Lung (tissue), 12 donors: Measurements from ENCODE around the gene B3GNT4. TPM values are rescaled to one million over a fixed set of nuclear protein-coding genes. Genes with fewer than 3 reads are reported as not detected.

Experiments
- ATAC-seq: fragments of 200-7000 bp; cut with Tn5 transposase; one replicate; pipeline ENCODE4 v1.9.1; 2020; ENCODE audit warnings: moderate number of reproducible peaks; ENCODE audit not compliant: insufficient read depth, low FRiP score
- DNase-seq, 3 donors: peaks; one replicate each; pipeline ENCODE4 v3.0.0-alpha.2; 2013 to 2017
- H3K27ac ChIP-seq, 2 donors: one replicate each; pipeline ENCODE4 v1.5.1; 2013; ENCODE audit warnings: mild to moderate bottlenecking in 2 of 2, moderate library complexity in 2 of 2, control low read depth in 1 of 2, inconsistent platforms in 1 of 2, low read depth in 1 of 2, low read length in 1 of 2
- H3K27me3 ChIP-seq, 3 donors: one replicate each; pipeline ENCODE4 v1.5.1; 2013; ENCODE audit warnings: low read length in 2 of 3; ENCODE audit not compliant: control insufficient read depth in 3 of 3, insufficient read depth in 3 of 3
- H3K36me3 ChIP-seq, 4 donors: one replicate each; pipeline ENCODE4 v1.5.1; 2013; ENCODE audit warnings: low read length in 4 of 4, mild to moderate bottlenecking in 1 of 4, moderate library complexity in 1 of 4; ENCODE audit not compliant: control insufficient read depth in 4 of 4, insufficient read depth in 4 of 4
- H3K4me1 ChIP-seq, 5 donors: one replicate each; pipeline ENCODE4 v1.5.1; 2013; ENCODE audit warnings: low read length in 5 of 5, mild to moderate bottlenecking in 2 of 5, moderate library complexity in 1 of 5; ENCODE audit not compliant: control insufficient read depth in 5 of 5, insufficient read depth in 5 of 5
- H3K4me3 ChIP-seq: one replicate; pipeline ENCODE4 v1.5.1; 2013; ENCODE audit warnings: mild to moderate bottlenecking, control low read depth, moderate library complexity
- H3K9ac ChIP-seq, 2 donors: one replicate each; pipeline ENCODE4 v1.5.1; 2013; ENCODE audit warnings: low read length in 2 of 2, control low read depth in 1 of 2; ENCODE audit not compliant: insufficient read depth in 1 of 2
- H3K9me3 ChIP-seq, 4 donors: one replicate each; pipeline ENCODE4 v1.5.1; 2013; ENCODE audit warnings: low read length in 3 of 4, mild to moderate bottlenecking in 1 of 4, moderate library complexity in 1 of 4; ENCODE audit not compliant: control insufficient read depth in 4 of 4, insufficient read depth in 3 of 4
- WGBS, 2 donors: extraction: QIAGEN DNeasy Blood & Tissue Kit; methylation state at CpG; one replicate each; pipeline ENCODE4 v1.1.7; 2013; 5-methylcytosine and 5-hydroxymethylcytosine counted together
- polyA plus RNA-seq, 2 donors: library from polyadenylated mRNA; stranded (reverse); fragments of 200-250 nt; gene quantifications; one replicate each; pipeline ENCODE4 v1.2.1, GENCODE V29; 2013
- total RNA-seq, 2 donors: library from RNA; depleted of rRNA in 1 of 2; stranded (reverse); fragments of >200 nt in 1 of 2; gene quantifications; one replicate each; pipeline ENCODE4 v1.2.1, GENCODE V29; 2014 to 2021
- TF ChIP-seq, protein P1 (sequence below): IDR thresholded peaks from 2 replicates; pipeline ENCODE4 v1.5.1; 2012; ENCODE audit warnings: mild to moderate bottlenecking; ENCODE audit errors: control extremely low read depth, extremely low read depth
- donor health status: control.
- donor health status: control.
- donor health status: Bipolar disorder and iron deficiency.
- donor health status: healthy.
- donor health status: DM: yes; HTN: yes; CAD: no.

The B3GNT4 gene
- total and polyA plus RNA-seq, 4 donors: 0.43 to 0.80 (median 0.49) TPM; not detected in 1

DNA sequence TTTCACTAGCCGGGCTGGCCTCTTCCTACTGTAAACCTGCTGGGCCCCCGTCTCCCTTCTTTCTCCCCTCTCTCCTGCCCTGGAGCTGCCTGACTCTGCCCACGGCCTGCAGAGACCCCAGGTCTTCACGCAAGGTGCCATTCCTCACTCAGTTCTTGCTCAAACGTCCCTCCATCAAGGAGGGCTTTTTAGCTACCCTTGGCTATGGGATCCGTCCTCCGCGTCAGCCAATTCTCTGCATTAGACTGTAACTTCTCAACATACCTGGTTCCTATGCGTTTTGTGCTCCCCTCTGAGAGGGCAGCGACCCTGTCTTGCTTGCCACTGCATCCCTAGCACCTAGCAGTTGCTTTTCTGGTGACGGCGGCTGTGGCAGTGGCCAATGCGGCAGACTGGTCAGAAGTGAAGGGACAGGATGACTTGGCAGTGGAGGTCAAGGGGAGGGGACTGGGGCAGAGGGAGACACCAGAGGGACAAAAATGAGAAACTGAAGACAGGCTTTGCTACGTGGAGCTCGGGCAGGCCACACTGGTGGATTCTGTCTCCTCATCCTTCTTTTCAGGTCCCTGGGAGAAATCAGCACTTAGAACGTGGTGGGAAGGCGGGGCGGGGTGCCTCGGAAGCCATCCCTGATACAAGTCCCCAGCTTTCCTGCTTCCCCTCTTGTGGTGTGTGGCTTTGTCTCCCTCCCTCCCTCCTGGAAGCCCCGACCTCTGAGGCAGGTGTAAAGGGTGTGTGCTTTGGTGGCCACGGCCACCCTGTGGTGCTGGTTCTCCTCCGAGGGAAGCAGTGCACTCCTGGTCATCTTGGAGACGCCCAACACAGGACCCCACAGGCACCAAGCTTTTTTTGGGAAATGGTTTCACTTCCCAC is 1.8 kb downstream of the B3GNT4 start:
- peaks cover 5 to 20% (median 18%) of the 10 kb centered on the region in 4 donors for H3K36me3 ChIP-seq
- TF ChIP-seq, protein P1, sequence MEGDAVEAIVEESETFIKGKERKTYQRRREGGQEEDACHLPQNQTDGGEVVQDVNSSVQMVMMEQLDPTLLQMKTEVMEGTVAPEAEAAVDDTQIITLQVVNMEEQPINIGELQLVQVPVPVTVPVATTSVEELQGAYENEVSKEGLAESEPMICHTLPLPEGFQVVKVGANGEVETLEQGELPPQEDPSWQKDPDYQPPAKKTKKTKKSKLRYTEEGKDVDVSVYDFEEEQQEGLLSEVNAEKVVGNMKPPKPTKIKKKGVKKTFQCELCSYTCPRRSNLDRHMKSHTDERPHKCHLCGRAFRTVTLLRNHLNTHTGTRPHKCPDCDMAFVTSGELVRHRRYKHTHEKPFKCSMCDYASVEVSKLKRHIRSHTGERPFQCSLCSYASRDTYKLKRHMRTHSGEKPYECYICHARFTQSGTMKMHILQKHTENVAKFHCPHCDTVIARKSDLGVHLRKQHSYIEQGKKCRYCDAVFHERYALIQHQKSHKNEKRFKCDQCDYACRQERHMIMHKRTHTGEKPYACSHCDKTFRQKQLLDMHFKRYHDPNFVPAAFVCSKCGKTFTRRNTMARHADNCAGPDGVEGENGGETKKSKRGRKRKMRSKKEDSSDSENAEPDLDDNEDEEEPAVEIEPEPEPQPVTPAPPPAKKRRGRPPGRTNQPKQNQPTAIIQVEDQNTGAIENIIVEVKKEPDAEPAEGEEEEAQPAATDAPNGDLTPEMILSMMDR: no peak
- H3K9ac ChIP-seq: no peak overlapping the region
- H3K27me3 ChIP-seq: peaks cover 0 to 37% (median 22%) of the 10 kb centered on the region in 3 donors
- DNase-seq (no peak), ATAC-seq (no peak)
- no peak overlapping the region for H3K4me3 ChIP-seq
- WGBS, 2 donors: 44 to 46% methylated on average over 23 of the region's 23 CpGs
- no peaks in the 10 kb centered on the region for H3K9me3 ChIP-seq
- H3K4me1 ChIP-seq: peaks cover 0 to 9% (median 4%) of the 10 kb centered on the region in 5 donors
- no peak overlapping the region for H3K27ac ChIP-seq

DNA sequence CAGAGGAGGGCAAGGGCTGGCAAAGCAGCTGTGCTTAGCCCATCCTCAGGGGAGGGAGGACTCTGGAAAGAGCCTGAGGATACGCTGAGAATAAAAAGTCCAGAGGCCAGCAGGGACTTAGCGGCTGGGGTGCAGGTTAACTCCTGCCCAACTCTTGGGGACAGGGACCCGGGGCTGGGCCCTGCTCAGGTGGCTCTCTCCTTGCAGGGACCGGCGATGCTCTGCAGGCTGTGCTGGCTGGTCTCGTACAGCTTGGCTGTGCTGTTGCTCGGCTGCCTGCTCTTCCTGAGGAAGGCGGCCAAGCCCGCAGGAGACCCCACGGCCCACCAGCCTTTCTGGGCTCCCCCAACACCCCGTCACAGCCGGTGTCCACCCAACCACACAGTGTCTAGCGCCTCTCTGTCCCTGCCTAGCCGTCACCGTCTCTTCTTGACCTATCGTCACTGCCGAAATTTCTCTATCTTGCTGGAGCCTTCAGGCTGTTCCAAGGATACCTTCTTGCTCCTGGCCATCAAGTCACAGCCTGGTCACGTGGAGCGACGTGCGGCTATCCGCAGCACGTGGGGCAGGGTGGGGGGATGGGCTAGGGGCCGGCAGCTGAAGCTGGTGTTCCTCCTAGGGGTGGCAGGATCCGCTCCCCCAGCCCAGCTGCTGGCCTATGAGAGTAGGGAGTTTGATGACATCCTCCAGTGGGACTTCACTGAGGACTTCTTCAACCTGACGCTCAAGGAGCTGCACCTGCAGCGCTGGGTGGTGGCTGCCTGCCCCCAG is 2.8 kb downstream of the B3GNT4 start:
- H3K27me3 ChIP-seq: peaks cover 0 to 28% (median 22%) of the 10 kb centered on the region in 3 donors
- no peak overlapping the region for H3K27ac ChIP-seq
- H3K9ac ChIP-seq: no peak overlapping the region
- no peak overlapping the region for H3K4me3 ChIP-seq
- 73 to 85% methylated on average over 27 of the region's 27 CpGs for WGBS, 2 donors
- TF ChIP-seq, protein P1: no peak
- no peaks in the 10 kb centered on the region for H3K9me3 ChIP-seq
- DNase-seq: no peak
- peaks cover 0 to 9% (median 4%) of the 10 kb centered on the region in 5 donors for H3K4me1 ChIP-seq
- ATAC-seq: no peak
- H3K36me3 ChIP-seq: peaks cover 10 to 23% (median 21%) of the 10 kb centered on the region in 4 donors

DNA sequence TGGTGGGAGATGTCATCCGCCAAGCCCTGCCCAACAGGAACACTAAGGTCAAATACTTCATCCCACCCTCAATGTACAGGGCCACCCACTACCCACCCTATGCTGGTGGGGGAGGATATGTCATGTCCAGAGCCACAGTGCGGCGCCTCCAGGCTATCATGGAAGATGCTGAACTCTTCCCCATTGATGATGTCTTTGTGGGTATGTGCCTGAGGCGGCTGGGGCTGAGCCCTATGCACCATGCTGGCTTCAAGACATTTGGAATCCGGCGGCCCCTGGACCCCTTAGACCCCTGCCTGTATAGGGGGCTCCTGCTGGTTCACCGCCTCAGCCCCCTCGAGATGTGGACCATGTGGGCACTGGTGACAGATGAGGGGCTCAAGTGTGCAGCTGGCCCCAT is 3.5 kb downstream of the B3GNT4 start:
- peaks cover 14 to 26% (median 22%) of the 10 kb centered on the region in 4 donors for H3K36me3 ChIP-seq
- TF ChIP-seq, protein P1: no peak

More for the DNA sequence above, 3.5 kb downstream of the B3GNT4 start:
- DNase-seq (no peak), ATAC-seq (no peak)
- H3K9me3 ChIP-seq: no peaks in the 10 kb centered on the region
- no peak overlapping the region for H3K9ac ChIP-seq
- peaks cover 0 to 28% (median 22%) of the 10 kb centered on the region in 3 donors for H3K27me3 ChIP-seq
- WGBS, 2 donors: 84 to 92% methylated on average over 8 of the region's 8 CpGs
- H3K4me1 ChIP-seq: peaks cover 0 to 9% (median 4%) of the 10 kb centered on the region in 5 donors
- H3K27ac ChIP-seq: no peak overlapping the region
- no peak overlapping the region for H3K4me3 ChIP-seq
